ENCODE data around the gene PSD2.

Gene PSD2

GRCh38 chr5:139758510-139759075, 37.0 kb upstream of the PSD2 start:
- Mint-ChIP-seq H3K36me3 (ENCODE audit: low read depth) (no peaks in the 10 kb centered on the region), H3K27ac (peak overlapping the region; percentile 69 to 85 (median 74)), H3K9me3 (no peaks in the 10 kb centered on the region), H3K4me3 (peak overlapping the region in 2 of 3 experiments; percentile 27 to 70), H3K4me1 (peaks cover 74% of the 10 kb centered on the region), H3K27me3 (ENCODE audit: low read depth) (peaks cover 88% of the 10 kb centered on the region)
- TF ChIP-seq CTCF (IDR thresholded peaks at IDR 0.05; ENCODE audit: unreplicated experiment in 3 of 3): no peak

DNA sequence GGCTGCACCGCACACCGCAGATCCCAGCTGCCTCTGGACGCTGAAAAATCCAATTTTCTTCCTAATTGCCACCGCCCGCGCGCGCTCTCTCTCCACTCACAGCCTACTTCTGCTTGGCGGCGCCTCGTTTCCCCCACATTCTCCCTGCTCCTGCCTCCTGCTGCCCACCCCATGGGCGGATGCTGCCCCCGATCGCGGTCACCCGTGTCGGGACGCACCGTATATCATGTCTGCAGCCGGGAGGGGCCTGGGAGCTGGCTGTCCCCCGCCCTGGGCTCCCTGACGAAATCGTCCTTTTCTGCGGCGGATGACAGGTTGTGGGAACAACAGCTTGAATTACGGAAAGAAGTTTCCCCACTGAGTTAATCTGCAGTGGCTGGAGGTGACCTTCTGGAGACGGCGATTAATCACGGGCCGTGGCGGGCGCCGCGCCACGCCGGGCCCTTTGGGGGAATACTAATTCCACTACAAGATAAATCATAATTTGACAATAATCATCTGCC, 36.3 kb upstream of the PSD2 start:
- Mint-ChIP-seq H3K9me3 (no peaks in the 10 kb centered on the region), H3K27ac (peak overlapping the region; percentile 69 to 85 (median 74)), H3K4me1 (peaks cover 79% of the 10 kb centered on the region), H3K27me3 (ENCODE audit: low read depth) (peaks cover 86% of the 10 kb centered on the region), H3K36me3 (ENCODE audit: low read depth) (no peaks in the 10 kb centered on the region), H3K4me3 (peak overlapping the region; percentile 49 to 70 (median 70))
- no peak for TF ChIP-seq CTCF (IDR thresholded peaks at IDR 0.05; ENCODE audit: unreplicated experiment in 3 of 3)

GRCh38 chr5:139760066-139761056, 35.2 kb upstream of the PSD2 start:
- Mint-ChIP-seq H3K4me3 (peak overlapping the region in 1 of 3 experiments; percentile 29), H3K9me3 (no peaks in the 10 kb centered on the region), H3K36me3 (ENCODE audit: low read depth) (no peaks in the 10 kb centered on the region), H3K27me3 (ENCODE audit: low read depth) (peaks cover 83% of the 10 kb centered on the region), H3K4me1 (peaks cover 82% of the 10 kb centered on the region), H3K27ac (peak overlapping the region; percentile 51 to 85 (median 69))
- TF ChIP-seq CTCF (IDR thresholded peaks at IDR 0.05; ENCODE audit: unreplicated experiment in 3 of 3): no peak

DNA sequence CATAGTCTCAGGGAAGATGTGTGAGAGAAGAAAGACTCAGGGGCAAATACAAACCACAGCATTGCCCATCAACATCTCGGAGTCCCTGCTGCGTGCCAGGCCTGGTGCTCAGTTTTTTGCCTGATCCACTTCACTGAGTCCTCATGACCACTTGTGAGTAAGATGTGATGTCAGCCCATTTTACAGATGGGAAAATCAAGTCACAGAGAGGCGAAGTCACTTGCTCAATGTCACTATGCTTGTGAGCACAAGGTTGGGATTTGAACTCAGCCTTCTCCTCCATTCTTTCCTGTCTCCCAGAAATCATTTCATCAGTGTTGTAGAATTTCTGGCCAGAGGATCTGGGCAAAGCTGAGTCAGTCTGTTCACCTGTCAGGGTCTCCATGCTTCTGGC, 34.6 kb upstream of the PSD2 start:
- TF ChIP-seq CTCF (IDR thresholded peaks at IDR 0.05; ENCODE audit: unreplicated experiment in 3 of 3): no peak
- H3K36me3 Mint-ChIP-seq (ENCODE audit: low read depth): no peaks in the 10 kb centered on the region
- H3K27ac Mint-ChIP-seq: peak overlapping the region in 2 of 3 experiments; percentile 8 to 21
- no peak overlapping the region for H3K4me3 Mint-ChIP-seq
- peaks cover 77% of the 10 kb centered on the region for H3K27me3 Mint-ChIP-seq (ENCODE audit: low read depth)
- H3K4me1 Mint-ChIP-seq: peaks cover 79% of the 10 kb centered on the region
- no peaks in the 10 kb centered on the region for H3K9me3 Mint-ChIP-seq

GRCh38 chr5:139761501-139761900, 34.1 kb upstream of the PSD2 start:
- H3K27me3 Mint-ChIP-seq (ENCODE audit: low read depth): peaks cover 77% of the 10 kb centered on the region
- peak overlapping the region in 2 of 3 experiments; percentile 8 to 21 for H3K27ac Mint-ChIP-seq
- H3K36me3 Mint-ChIP-seq (ENCODE audit: low read depth): no peaks in the 10 kb centered on the region
- H3K9me3 Mint-ChIP-seq: no peaks in the 10 kb centered on the region
- TF ChIP-seq CTCF (IDR thresholded peaks at IDR 0.05; ENCODE audit: unreplicated experiment in 3 of 3): no peak
- peaks cover 74% of the 10 kb centered on the region for H3K4me1 Mint-ChIP-seq
- peak overlapping the region in 1 of 3 experiments; percentile 24 for H3K4me3 Mint-ChIP-seq
